NK-92 (cell line): Measurements from ENCODE around the gene CPSF4.

Experiments
- DNase-seq: peaks from one replicate; lab custom pipeline; 2025; ENCODE audit not compliant: unreplicated experiment; lab: John Stamatoyannopoulos, UW

The CPSF4 gene

GRCh38 chr7:99447943-99448342 is 9.2 kb downstream of the CPSF4 start:
- DNase-seq, result no peak

- no peak for DNase-seq
Measured at GRCh38 chr7:99448855-99449254, 10.1 kb downstream of the CPSF4 start.

GRCh38 chr7:99449326-99449725 is 10.6 kb downstream of the CPSF4 start:
- DNase-seq, result no peak

GRCh38 chr7:99451936-99452335 is 13.2 kb downstream of the CPSF4 start:
- DNase-seq, result no peak

- DNase-seq, result no peak
Measured at GRCh38 chr7:99452541-99452940, 13.8 kb downstream of the CPSF4 start.

- DNase-seq, result no peak
Measured at GRCh38 chr7:99453105-99453504, 14.4 kb downstream of the CPSF4 start.

GRCh38 chr7:99455874-99456273 is 17.1 kb downstream of the CPSF4 start:
- no peak for DNase-seq

- DNase-seq, result no peak
Measured at GRCh38 chr7:99456288-99456687, 17.5 kb downstream of the CPSF4 start.

- DNase-seq, result no peak
Measured at GRCh38 chr7:99457050-99457649, 18.4 kb downstream of the CPSF4 start.

GRCh38 chr7:99457650-99458493 is 19.1 kb downstream of the CPSF4 start:
- DNase-seq, result no peak

- no peak for DNase-seq
Measured at GRCh38 chr7:99459087-99459486, 20.3 kb downstream of the CPSF4 start.

GRCh38 chr7:99460651-99461050 is 21.9 kb downstream of the CPSF4 start:
- no peak for DNase-seq

GRCh38 chr7:99461221-99461620 is 22.5 kb downstream of the CPSF4 start:
- DNase-seq, result no peak

GRCh38 chr7:99465421-99465768 is 26.7 kb downstream of the CPSF4 start:
- no peak for DNase-seq

GRCh38 chr7:99468336-99468918 is 29.7 kb downstream of the CPSF4 start:
- DNase-seq, result no peak

GRCh38 chr7:99469381-99470065 is 30.8 kb downstream of the CPSF4 start:
- DNase-seq, result no peak

GRCh38 chr7:99472561-99473314 is 34.0 kb downstream of the CPSF4 start, which contains the start of gene ZNF789:
Gene ZNF789 (plus strand): TSS chr7:99472890. CDS start chr7:99476457, 3,567 bp downstream.
- DNase-seq, result peak; percentile 87

- no peak for DNase-seq
Measured at GRCh38 chr7:99473315-99473596, 34.5 kb downstream of the CPSF4 start.

- no peak for DNase-seq
Measured at GRCh38 chr7:99476107-99476506, 37.4 kb downstream of the CPSF4 start.

- DNase-seq, result no peak
Measured at GRCh38 chr7:99478464-99479440, 40.0 kb downstream of the CPSF4 start.
